Trophoblast cell (in vitro differentiated cells and primary cell): ENCODE data around the gene NDUFA3.
A peak's percentile ranks its signal among the peaks of the same experiment; 100 is the strongest.

Experiments used
- DNase-seq, 2 donors: peaks; one replicate each; pipeline ENCODE4 v3.0.0-alpha.2; 2016
- H2AFZ ChIP-seq: 2 replicates; pipeline ENCODE4 v1.6.1; 2013; ENCODE audit warnings: low read length, moderate library complexity, mild to moderate bottlenecking; ENCODE audit not compliant: insufficient read depth, poor library complexity
- H2AK5ac ChIP-seq: 2 replicates; pipeline ENCODE4 v1.6.1; 2013; ENCODE audit warnings: mild to moderate bottlenecking, low read length
- H2BK120ac ChIP-seq: 2 replicates; pipeline ENCODE4 v1.6.1; 2013; ENCODE audit warnings: low read length, mild to moderate bottlenecking, moderate library complexity; ENCODE audit not compliant: insufficient read depth, poor library complexity
- H2BK12ac ChIP-seq: 2 replicates; pipeline ENCODE4 v1.6.1; 2013; ENCODE audit warnings: mild to moderate bottlenecking, low read length, moderate library complexity
- H2BK5ac ChIP-seq: 2 replicates; pipeline ENCODE4 v1.6.1; 2013; ENCODE audit warnings: low read length, low read depth, moderate library complexity, mild to moderate bottlenecking; ENCODE audit not compliant: poor library complexity
- H3K14ac ChIP-seq: 2 replicates; pipeline ENCODE4 v1.6.1; 2013; ENCODE audit warnings: mild to moderate bottlenecking, low read length
- H3K18ac ChIP-seq: 2 replicates; pipeline ENCODE4 v1.6.1; 2013; ENCODE audit warnings: mild to moderate bottlenecking, low read length
- H3K23ac ChIP-seq: 2 replicates; pipeline ENCODE4 v1.6.1; 2013; ENCODE audit warnings: low read length
- H3K27ac ChIP-seq: 2 replicates; pipeline ENCODE4 v1.5.1; 2013; ENCODE audit warnings: low read depth, mild to moderate bottlenecking, inconsistent platforms, low read length, moderate library complexity
- H3K27me3 ChIP-seq: 2 replicates; pipeline ENCODE4 v1.6.1; 2013; ENCODE audit warnings: inconsistent platforms, mild to moderate bottlenecking, low read length, moderate library complexity; ENCODE audit not compliant: insufficient read depth
- H3K36me3 ChIP-seq, 2 experiments: 1 replicate in 1 of 2; 2 replicates in 1 of 2; pipeline ENCODE4 v1.6.1; 2013; ENCODE audit warnings: low read length in 2 of 2, mild to moderate bottlenecking in 2 of 2, moderate library complexity in 1 of 2; ENCODE audit not compliant: insufficient read depth in 2 of 2, control insufficient read depth in 1 of 2
- H3K4ac ChIP-seq: 2 replicates; pipeline ENCODE4 v1.6.1; 2013; ENCODE audit warnings: low read depth, mild to moderate bottlenecking, low read length, moderate library complexity
- H3K4me1 ChIP-seq, 2 experiments: 1 replicate in 1 of 2; 2 replicates in 1 of 2; pipeline ENCODE4 v1.6.1; 2013; ENCODE audit warnings: low read length in 2 of 2, mild to moderate bottlenecking in 2 of 2, moderate library complexity in 1 of 2; ENCODE audit not compliant: insufficient read depth in 2 of 2, control insufficient read depth in 1 of 2
- H3K4me2 ChIP-seq: 2 replicates; pipeline ENCODE4 v1.6.1; 2013; ENCODE audit warnings: inconsistent platforms, mild to moderate bottlenecking, low read length, moderate library complexity
- H3K4me3 ChIP-seq: 2 replicates; pipeline ENCODE4 v1.5.1; 2013; ENCODE audit warnings: mild to moderate bottlenecking, low read depth, low read length, inconsistent platforms
- H3K79me1 ChIP-seq: one replicate; pipeline ENCODE4 v1.6.1; 2013; ENCODE audit warnings: low read length
- H3K79me2 ChIP-seq: 2 replicates; pipeline ENCODE4 v1.6.1; 2013; ENCODE audit warnings: low read length, mild to moderate bottlenecking; ENCODE audit not compliant: control insufficient read depth, insufficient read depth, poor library complexity
- H3K9ac ChIP-seq: 2 replicates; pipeline ENCODE4 v1.6.1; 2013; ENCODE audit warnings: mild to moderate bottlenecking, low read length
- H3K9me3 ChIP-seq: 2 replicates; pipeline ENCODE4 v1.6.1; 2013; ENCODE audit warnings: low read depth, mild to moderate bottlenecking, control low read depth, inconsistent platforms, low read length; ENCODE audit not compliant: insufficient read depth
- H4K12ac ChIP-seq: 2 replicates; pipeline ENCODE4 v1.6.1; 2013; ENCODE audit warnings: low read depth, mild to moderate bottlenecking, low read length, moderate library complexity
- H4K8ac ChIP-seq: 2 replicates; pipeline ENCODE4 v1.6.1; 2013; ENCODE audit warnings: low read depth, mild to moderate bottlenecking, low read length, moderate library complexity
- H4K91ac ChIP-seq: one replicate; pipeline ENCODE4 v1.6.1; 2013; ENCODE audit warnings: low read depth, mild to moderate bottlenecking, low read length, moderate library complexity
- WGBS: extraction: QIAGEN DNeasy Blood & Tissue Kit; methylation state at CpG from one replicate; pipeline ENCODE4 v1.1.7; 2013; ENCODE audit warnings: missing lambda C conversion rate; ENCODE audit not compliant: insufficient read length, insufficient coverage; ENCODE audit errors: extremely low coverage; 5-methylcytosine and 5-hydroxymethylcytosine counted together

The NDUFA3 gene

GRCh38 chr19:54145541-54146158 lies 43.0 kb downstream of the NDUFA3 start:
- no peak overlapping the region for H3K4me2 ChIP-seq
- no peak overlapping the region for H3K9ac ChIP-seq
- no peak overlapping the region for H4K8ac ChIP-seq
- peaks cover under 1% of the 10 kb centered on the region for H3K79me2 ChIP-seq
- H4K91ac ChIP-seq, result no peak overlapping the region
- no peak overlapping the region for H2BK5ac ChIP-seq
- no peak overlapping the region for H3K27ac ChIP-seq
- H3K4ac ChIP-seq, result no peak overlapping the region
- H3K14ac ChIP-seq, result no peak overlapping the region
- no peak overlapping the region for H3K23ac ChIP-seq
- WGBS, result no CpG with 5 or more reads among the region's 28 CpGs
- no peaks in the 10 kb centered on the region for H3K9me3 ChIP-seq
- H3K36me3 ChIP-seq, result peaks cover 91 to 92% of the 10 kb centered on the region in 2 experiments
- H2BK120ac ChIP-seq, result no peak overlapping the region
- H3K4me1 ChIP-seq, result no peaks in the 10 kb centered on the region
- no peak overlapping the region for H2AFZ ChIP-seq
- H3K79me1 ChIP-seq, result no peaks in the 10 kb centered on the region
- H3K18ac ChIP-seq, result no peak overlapping the region
- DNase-seq, result no peak
- no peak overlapping the region for H2BK12ac ChIP-seq
- H2AK5ac ChIP-seq, result no peak overlapping the region
- no peaks in the 10 kb centered on the region for H3K27me3 ChIP-seq
- H4K12ac ChIP-seq, result peak overlapping the region; percentile 27
- H3K4me3 ChIP-seq, result no peak overlapping the region

- H3K4me2 ChIP-seq, result no peak overlapping the region
- no peak overlapping the region for H4K8ac ChIP-seq
- H2AK5ac ChIP-seq, result no peak overlapping the region
- H3K14ac ChIP-seq, result no peak overlapping the region
- no peak overlapping the region for H4K12ac ChIP-seq
- no peak overlapping the region for H2BK5ac ChIP-seq
- H2BK12ac ChIP-seq, result no peak overlapping the region
- H3K79me1 ChIP-seq, result no peaks in the 10 kb centered on the region
- H3K27ac ChIP-seq, result no peak overlapping the region
- H3K23ac ChIP-seq, result no peak overlapping the region
- H3K4me1 ChIP-seq, result no peaks in the 10 kb centered on the region
- no peak overlapping the region for H3K18ac ChIP-seq
- no peak overlapping the region for H2AFZ ChIP-seq
- no peak overlapping the region for H3K4ac ChIP-seq
- DNase-seq, result no peak
- no peak overlapping the region for H4K91ac ChIP-seq
- H3K9me3 ChIP-seq, result peaks cover 1% of the 10 kb centered on the region
- H3K36me3 ChIP-seq, result peaks cover 96 to 98% of the 10 kb centered on the region in 2 experiments
- no peak overlapping the region for H2BK120ac ChIP-seq
- no peaks in the 10 kb centered on the region for H3K79me2 ChIP-seq
- H3K4me3 ChIP-seq, result no peak overlapping the region
- no CpG with 5 or more reads among the region's 3 CpGs for WGBS
- H3K27me3 ChIP-seq, result no peaks in the 10 kb centered on the region
- no peak overlapping the region for H3K9ac ChIP-seq
These were observed 45.0 kb downstream of the NDUFA3 start for GRCh38 chr19:54147676-54148075.

GRCh38 chr19:54148158-54148557 lies 45.5 kb downstream of the NDUFA3 start:
- Histone ChIP-seq H3K9ac (no peak overlapping the region), H3K36me3 (peaks cover 96 to 98% of the 10 kb centered on the region in 2 experiments), H4K8ac (no peak overlapping the region), H2AK5ac (no peak overlapping the region), H3K4me1 (no peaks in the 10 kb centered on the region), H3K14ac (no peak overlapping the region), H3K4ac (no peak overlapping the region), H2AFZ (no peak overlapping the region), H3K79me2 (no peaks in the 10 kb centered on the region), H3K4me3 (no peak overlapping the region), H4K91ac (no peak overlapping the region), H3K4me2 (no peak overlapping the region), H2BK120ac (no peak overlapping the region), H4K12ac (no peak overlapping the region), H3K9me3 (peaks cover 1% of the 10 kb centered on the region), H2BK5ac (no peak overlapping the region), H3K27ac (no peak overlapping the region), H3K79me1 (no peaks in the 10 kb centered on the region), H3K23ac (no peak overlapping the region), H3K27me3 (no peaks in the 10 kb centered on the region), H3K18ac (no peak overlapping the region), H2BK12ac (no peak overlapping the region)
- no peak for DNase-seq
- no CpG with 5 or more reads among the region's 19 CpGs for WGBS

GRCh38 chr19:54149021-54149812 lies 46.6 kb downstream of the NDUFA3 start:
- H3K79me1 ChIP-seq, result no peaks in the 10 kb centered on the region
- WGBS, result no CpG with 5 or more reads among the region's 12 CpGs
- H4K91ac ChIP-seq, result no peak overlapping the region
- H3K27me3 ChIP-seq, result no peaks in the 10 kb centered on the region
- no peak overlapping the region for H3K4me2 ChIP-seq
- DNase-seq, result no peak
- H2BK12ac ChIP-seq, result no peak overlapping the region
- H2AFZ ChIP-seq, result no peak overlapping the region
- H3K18ac ChIP-seq, result no peak overlapping the region
- H2BK5ac ChIP-seq, result no peak overlapping the region
- no peaks in the 10 kb centered on the region for H3K79me2 ChIP-seq
- H4K8ac ChIP-seq, result no peak overlapping the region
- no peak overlapping the region for H3K27ac ChIP-seq
- H3K4ac ChIP-seq, result no peak overlapping the region
- H2BK120ac ChIP-seq, result no peak overlapping the region
- H3K4me3 ChIP-seq, result no peak overlapping the region
- no peak overlapping the region for H3K9ac ChIP-seq
- no peak overlapping the region for H4K12ac ChIP-seq
- no peak overlapping the region for H2AK5ac ChIP-seq
- no peak overlapping the region for H3K23ac ChIP-seq
- no peaks in the 10 kb centered on the region for H3K4me1 ChIP-seq
- peaks cover 96 to 98% of the 10 kb centered on the region in 2 experiments for H3K36me3 ChIP-seq
- no peak overlapping the region for H3K14ac ChIP-seq
- peaks cover 1% of the 10 kb centered on the region for H3K9me3 ChIP-seq
